HUDEP-2 (cell line): ENCODE data around the gene ZNF324.
A peak's percentile ranks its signal among the peaks of the same experiment; 100 is the strongest.
"Not testable (repeated sequence)": the region's sequence is repeated elsewhere in the genome, so short reads cannot be mapped to it uniquely, and the experiment has no call there.

ENCODE experiments used
- DNase-seq, 76 experiments: peaks; one replicate each; lab custom pipeline; 2025; ENCODE audit not compliant: unreplicated experiment in 76 of 76; lab: John Stamatoyannopoulos, UW

Gene ZNF324

GRCh38 chr19:58470837-58471543 lies 4.1 kb downstream of the ZNF324 start:
- not testable (repeated sequence) for DNase-seq

- no peak for DNase-seq
These were observed 4.9 kb downstream of the ZNF324 start for GRCh38 chr19:58471736-58472135.

DNA sequence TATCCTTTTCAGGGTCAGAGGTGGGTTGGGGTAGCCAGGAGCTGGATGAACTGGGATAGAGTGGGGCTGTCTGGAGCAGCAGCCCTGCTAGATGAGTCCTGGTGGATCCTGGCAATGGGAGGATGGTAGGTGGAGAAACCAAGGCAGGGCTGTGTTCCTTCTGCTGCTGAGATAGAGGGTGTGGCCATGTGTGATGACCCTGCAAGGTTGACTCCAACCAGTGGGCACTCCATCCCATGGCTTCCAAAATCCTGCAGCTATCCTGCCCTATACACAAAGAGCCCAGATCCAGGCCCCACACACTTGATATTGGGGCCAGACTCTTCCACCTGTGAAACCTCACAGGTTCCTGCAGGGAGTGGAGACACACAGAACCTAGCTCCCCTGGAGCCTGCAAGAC lies 6.9 kb downstream of the ZNF324 start:
- DNase-seq, result no peak

- DNase-seq, result no peak
These were observed 7.6 kb downstream of the ZNF324 start for GRCh38 chr19:58474291-58474996.

GRCh38 chr19:58474997-58475713 lies 8.3 kb downstream of the ZNF324 start:
- peak in 7 of 76 experiments; percentile 51 to 80 (median 58) for DNase-seq

DNA sequence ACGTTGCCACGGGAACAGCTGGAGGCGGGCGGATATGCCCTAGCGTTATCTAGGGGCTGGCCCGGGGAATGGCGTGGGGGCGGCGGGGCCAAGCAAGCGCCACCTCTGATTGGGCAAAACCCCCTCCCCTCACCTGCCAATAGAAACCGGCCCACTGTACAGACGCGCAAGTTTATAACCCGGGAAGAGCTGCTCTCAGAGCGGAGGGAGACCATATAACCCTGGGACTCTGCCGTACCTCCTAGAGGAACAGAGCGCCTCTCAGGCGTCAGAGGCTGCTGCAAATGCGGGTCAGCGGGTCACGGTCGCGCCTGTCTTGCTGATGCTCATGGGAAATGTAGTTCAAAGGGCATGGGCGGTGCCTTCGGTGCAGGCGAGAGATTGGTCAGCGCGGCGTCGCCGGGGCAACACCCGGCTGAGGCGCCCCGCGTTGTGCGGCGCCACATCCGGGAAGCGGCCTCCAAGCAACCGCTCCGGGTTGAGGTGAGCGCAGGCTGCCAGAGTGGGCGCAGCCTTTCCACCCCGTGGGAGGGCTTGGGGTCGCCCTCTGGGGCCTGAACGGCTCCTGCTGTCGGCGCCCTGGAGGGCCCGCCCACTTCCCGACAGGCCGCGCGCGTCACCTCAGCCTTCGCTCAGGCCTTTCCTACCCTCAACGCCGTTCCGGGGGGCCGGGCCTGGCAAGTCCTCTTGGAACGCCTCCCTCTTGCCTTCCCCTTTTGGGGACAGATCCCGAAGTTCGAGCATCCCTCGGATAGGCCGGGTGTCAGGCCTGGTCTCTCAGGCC lies 9.0 kb downstream of the ZNF324 start, which contains the start of gene ZNF446:
ZNF446 (plus strand) TSS at position 639 of the 784 bp plus-strand sequence. CDS start 867 bp downstream, outside the sequence.
- DNase-seq, result peak; percentile 67 to 99 (median 96)

- DNase-seq, result peak in 9 of 76 experiments; percentile 11 to 65 (median 30)
These were observed 9.7 kb downstream of the ZNF324 start for GRCh38 chr19:58476498-58477015.

DNA sequence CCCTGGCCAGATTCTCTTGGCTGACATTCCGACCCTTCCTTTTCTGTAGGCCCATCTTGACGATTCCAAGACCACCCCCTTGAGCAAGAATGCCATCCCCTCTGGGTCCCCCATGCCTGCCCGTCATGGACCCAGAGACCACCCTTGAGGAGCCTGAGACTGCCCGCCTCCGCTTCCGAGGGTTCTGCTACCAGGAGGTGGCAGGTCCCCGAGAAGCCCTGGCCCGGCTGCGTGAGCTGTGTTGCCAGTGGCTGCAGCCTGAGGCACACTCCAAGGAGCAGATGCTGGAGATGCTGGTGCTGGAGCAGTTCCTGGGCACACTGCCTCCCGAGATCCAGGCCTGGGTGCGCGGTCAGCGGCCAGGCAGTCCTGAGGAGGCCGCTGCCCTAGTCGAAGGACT lies 10.2 kb downstream of the ZNF324 start:
- DNase-seq, result no peak

- no peak for DNase-seq
These were observed 11.0 kb downstream of the ZNF324 start for GRCh38 chr19:58477871-58478270.

DNA sequence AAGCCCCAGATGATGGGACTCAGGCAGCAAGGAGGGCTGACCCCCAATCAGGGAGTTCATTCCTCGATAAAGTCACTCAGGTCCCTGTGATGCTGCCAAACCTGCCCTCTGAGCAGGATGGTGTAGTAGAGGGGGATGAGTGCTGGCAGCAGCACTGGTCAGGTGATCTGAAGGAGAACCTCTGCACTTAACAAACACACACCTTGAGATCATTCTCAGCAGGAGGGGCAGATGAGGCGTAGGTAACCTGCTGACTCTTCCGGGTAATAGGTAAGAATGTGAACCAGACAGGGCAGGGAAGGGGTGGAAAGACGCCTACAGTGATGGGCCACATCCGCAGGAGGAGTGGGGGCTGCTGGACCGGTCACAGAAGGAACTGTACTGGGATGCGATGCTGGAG lies 12.4 kb downstream of the ZNF324 start:
- no peak for DNase-seq

- DNase-seq, result no peak
These were observed 13.0 kb downstream of the ZNF324 start for GRCh38 chr19:58479736-58480480.

DNA sequence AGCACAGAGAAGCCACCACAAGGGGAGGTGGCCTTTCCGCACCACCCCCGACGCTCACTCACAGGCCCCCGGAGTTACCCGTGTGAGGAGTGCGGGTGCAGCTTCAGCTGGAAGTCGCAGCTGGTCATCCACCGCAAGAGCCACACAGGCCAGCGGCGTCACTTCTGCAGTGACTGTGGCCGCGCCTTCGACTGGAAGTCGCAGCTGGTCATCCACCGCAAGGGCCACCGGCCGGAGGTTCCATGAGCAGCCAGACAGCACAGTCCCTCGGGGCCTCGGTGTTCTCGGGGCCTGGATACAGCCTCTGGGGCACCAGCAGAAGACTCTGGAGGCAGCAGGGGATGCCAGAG lies 13.6 kb downstream of the ZNF324 start:
- DNase-seq, result no peak

DNA sequence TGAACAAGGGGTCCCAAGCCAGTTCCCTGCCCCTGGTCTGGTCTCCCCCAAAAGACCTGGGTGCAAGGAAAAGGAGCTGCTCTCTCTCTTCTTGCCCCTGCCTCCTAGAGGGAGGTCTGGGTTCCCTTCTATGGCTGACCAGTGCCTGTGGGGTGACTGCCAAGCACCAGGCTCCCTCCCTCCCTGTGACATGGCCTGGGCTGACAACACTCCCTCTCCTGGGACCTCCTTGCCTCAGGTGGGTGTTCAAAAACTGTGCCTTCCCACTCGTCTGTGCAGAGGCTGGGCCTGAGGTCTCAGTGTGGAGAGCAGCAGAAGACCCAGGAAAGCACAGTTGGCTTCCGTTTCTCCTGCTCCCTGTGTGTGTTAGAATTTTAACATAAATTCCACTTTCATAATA lies 14.0 kb downstream of the ZNF324 start:
- no peak for DNase-seq

- DNase-seq, result no peak
These were observed 15.5 kb downstream of the ZNF324 start for GRCh38 chr19:58482372-58482771.

DNA sequence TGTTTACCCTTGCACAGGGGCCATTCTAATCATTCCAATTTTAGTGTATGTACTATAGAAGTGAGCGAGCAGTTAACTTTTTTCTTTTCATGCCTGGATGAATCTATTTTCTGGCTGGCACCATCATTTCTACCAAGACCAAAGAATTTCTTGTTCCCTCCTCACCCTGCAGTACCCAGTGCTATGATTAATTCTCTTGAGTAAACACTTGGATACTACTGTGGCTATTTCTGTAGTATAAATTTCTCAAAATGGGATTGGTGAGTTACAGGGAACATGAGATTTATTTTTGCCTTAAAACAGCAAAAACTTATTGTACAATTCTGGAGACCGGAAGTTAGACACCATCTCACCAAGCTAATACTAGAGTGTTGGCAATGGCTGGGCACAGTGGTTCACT lies 16.9 kb downstream of the ZNF324 start:
- DNase-seq, result no peak

DNA sequence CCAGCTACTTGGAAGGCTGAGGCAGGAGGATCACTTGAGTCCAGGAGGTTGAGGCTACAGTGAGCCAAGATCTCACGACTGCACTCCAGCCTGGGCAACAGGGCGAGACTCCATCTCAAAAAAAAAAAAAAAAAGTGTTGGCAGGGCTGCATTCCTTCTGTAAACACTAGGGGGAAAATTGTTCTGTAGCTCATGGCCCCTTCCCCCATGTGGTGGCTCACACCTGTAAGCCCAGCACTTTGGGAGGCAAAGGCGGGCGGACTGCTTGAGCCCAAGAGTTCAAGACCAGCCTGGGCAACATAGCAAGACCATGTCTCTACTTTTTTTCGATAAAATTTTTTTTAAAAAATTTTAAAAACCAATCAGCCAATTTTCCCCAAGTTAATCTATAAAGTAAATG lies 17.5 kb downstream of the ZNF324 start:
- peak in 4 of 76 experiments; percentile 11 to 29 (median 16) for DNase-seq

GRCh38 chr19:58491393-58491792 lies 24.5 kb downstream of the ZNF324 start:
- no peak for DNase-seq

DNA sequence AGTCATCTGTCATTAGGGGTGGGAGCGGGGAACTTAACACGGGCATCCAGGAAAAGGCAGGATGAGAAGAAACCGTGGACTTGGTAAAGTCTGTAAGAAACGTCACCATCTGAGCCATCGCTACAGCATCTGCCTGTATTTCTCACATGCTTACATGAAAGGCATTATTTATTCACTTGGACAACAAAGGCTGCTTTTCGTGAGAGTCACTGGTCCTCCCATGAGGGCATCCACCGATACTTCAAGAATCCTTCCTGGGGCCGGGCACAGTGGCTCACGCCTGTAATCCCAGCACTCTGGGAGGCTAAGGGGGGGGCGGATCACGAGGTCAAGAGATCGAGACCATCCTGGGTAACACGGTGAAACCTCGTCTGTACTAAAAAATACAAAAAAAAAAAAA lies 25.4 kb downstream of the ZNF324 start:
- no peak for DNase-seq

GRCh38 chr19:58497634-58498170 lies 30.8 kb downstream of the ZNF324 start:
- DNase-seq, result no peak
